PC-3 (cell line): ENCODE data around the gene RAPGEF3.

Source experiments
- EZH2 ChIP-seq: fragments of 300-600 bp; sonication (generic); IDR thresholded peaks from one replicate; pipeline ENCODE4 v1.6.1; 2017; ENCODE audit warnings: antibody characterized with exemption, mild to moderate bottlenecking, low read length; ENCODE audit not compliant: unreplicated experiment
- EZH2phosphoT487 ChIP-seq: fragments of 300-600 bp; sonication (generic); IDR thresholded peaks from 2 replicates; pipeline ENCODE4 v1.6.1; 2018; ENCODE audit warnings: mild to moderate bottlenecking, antibody characterized with exemption, low read length, borderline replicate concordance
- TF ChIP-seq, protein P1 (sequence below): fragments of 300-600 bp; sonication (generic); conservative IDR thresholded peaks from 2 replicates; pipeline ENCODE4 v1.5.1; 2017; ENCODE audit warnings: antibody characterized with exemption, low read depth, mild to moderate bottlenecking, low read length

DNA sequence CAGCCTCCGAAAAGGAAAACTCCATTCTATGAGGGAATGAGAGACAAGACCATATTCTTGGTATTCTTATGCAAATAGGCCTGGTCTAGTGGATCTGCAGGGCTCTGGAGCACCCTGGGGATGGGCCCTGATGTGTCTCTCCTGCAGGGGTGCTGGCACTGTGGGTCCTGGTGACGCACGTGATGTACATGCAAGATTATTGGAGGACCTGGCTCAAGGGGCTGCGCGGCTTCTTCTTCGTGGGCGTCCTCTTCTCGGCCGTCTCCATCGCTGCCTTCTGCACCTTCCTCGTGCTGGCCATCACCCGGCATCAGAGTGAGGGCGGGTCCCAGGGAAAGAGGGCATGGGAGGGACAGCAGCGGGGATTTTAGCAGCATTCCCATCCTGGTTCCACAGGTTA lies 20.2 kb upstream of the RAPGEF3 start:
- TF ChIP-seq EZH2 (no peak), EZH2phosphoT487 (no peak)
- TF ChIP-seq, protein P1, sequence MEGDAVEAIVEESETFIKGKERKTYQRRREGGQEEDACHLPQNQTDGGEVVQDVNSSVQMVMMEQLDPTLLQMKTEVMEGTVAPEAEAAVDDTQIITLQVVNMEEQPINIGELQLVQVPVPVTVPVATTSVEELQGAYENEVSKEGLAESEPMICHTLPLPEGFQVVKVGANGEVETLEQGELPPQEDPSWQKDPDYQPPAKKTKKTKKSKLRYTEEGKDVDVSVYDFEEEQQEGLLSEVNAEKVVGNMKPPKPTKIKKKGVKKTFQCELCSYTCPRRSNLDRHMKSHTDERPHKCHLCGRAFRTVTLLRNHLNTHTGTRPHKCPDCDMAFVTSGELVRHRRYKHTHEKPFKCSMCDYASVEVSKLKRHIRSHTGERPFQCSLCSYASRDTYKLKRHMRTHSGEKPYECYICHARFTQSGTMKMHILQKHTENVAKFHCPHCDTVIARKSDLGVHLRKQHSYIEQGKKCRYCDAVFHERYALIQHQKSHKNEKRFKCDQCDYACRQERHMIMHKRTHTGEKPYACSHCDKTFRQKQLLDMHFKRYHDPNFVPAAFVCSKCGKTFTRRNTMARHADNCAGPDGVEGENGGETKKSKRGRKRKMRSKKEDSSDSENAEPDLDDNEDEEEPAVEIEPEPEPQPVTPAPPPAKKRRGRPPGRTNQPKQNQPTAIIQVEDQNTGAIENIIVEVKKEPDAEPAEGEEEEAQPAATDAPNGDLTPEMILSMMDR = no peak
